Measurements from ENCODE around the gene SMIM24. TPM values are rescaled to one million over a fixed set of nuclear protein-coding genes. Genes with fewer than 3 reads are reported as not detected.

SMIM24 gene
- total RNA-seq, 6 experiments from 2014 or later: 2.1 to 38.1 (median 6.6) TPM; not detected in 1

- H3K9me3 ChIP-seq: no peaks in the 10 kb centered on the region
- peaks cover 0 to 24% (median 4%) of the 10 kb centered on the region in 4 donors for H3K36me3 ChIP-seq
- intact Hi-C loops (cut with DNase I): no loop called here
- H3K27ac ChIP-seq: no peak overlapping the region
- DNase-seq (no peak), ATAC-seq (no peak)
- peaks cover 0 to 11% (median 5%) of the 10 kb centered on the region in 4 donors for H3K4me1 ChIP-seq
- H3K4me3 ChIP-seq: no peak overlapping the region
- no peaks in the 10 kb centered on the region for H3K27me3 ChIP-seq
- 92% methylated on average over 3 of the region's 5 CpGs for WGBS (ENCODE audit: insufficient coverage, low coverage, low lambda C conversion rate, missing lambda C conversion rate)
- TF ChIP-seq CTCF (IDR thresholded peaks at IDR 0.05) (no peak), POLR2A (IDR thresholded peaks at IDR 0.05) (no peak)
These were observed 17.6 kb upstream of the SMIM24 start for GRCh38 chr19:3497757-3498520.

GRCh38 chr19:3496392-3497273 lies 16.3 kb upstream of the SMIM24 start:
- Histone ChIP-seq H3K4me1 (peaks cover 0 to 11% (median 5%) of the 10 kb centered on the region in 4 donors), H3K9me3 (no peaks in the 10 kb centered on the region), H3K27me3 (no peaks in the 10 kb centered on the region), H3K4me3 (no peak overlapping the region), H3K27ac (no peak overlapping the region), H3K36me3 (peaks cover 0 to 32% (median 4%) of the 10 kb centered on the region in 4 donors)
- TF ChIP-seq CTCF (IDR thresholded peaks at IDR 0.05): no peak
- TF ChIP-seq POLR2A (IDR thresholded peaks at IDR 0.05): no peak
- ATAC-seq (no peak), DNase-seq (no peak)
- 91% methylated on average over 7 of the region's 32 CpGs for WGBS (ENCODE audit: insufficient coverage, low coverage, low lambda C conversion rate, missing lambda C conversion rate)
- intact Hi-C loops (cut with DNase I): no loop called here

- H3K27me3 ChIP-seq: no peaks in the 10 kb centered on the region
- H3K36me3 ChIP-seq: peaks cover 0 to 32% (median 4%) of the 10 kb centered on the region in 4 donors
- ATAC-seq (no peak), DNase-seq (no peak)
- H3K27ac ChIP-seq: no peak overlapping the region
- WGBS (ENCODE audit: insufficient coverage, low coverage, low lambda C conversion rate, missing lambda C conversion rate): 63% methylated on average over 3 of the region's 18 CpGs
- no peak for TF ChIP-seq CTCF (IDR thresholded peaks at IDR 0.05)
- no peak for TF ChIP-seq POLR2A (IDR thresholded peaks at IDR 0.05)
- intact Hi-C loops (cut with DNase I): no loop called here
- H3K4me3 ChIP-seq: no peak overlapping the region
- peaks cover 0 to 7% (median 3%) of the 10 kb centered on the region in 4 donors for H3K4me1 ChIP-seq
- no peaks in the 10 kb centered on the region for H3K9me3 ChIP-seq
These were observed 14.2 kb upstream of the SMIM24 start for GRCh38 chr19:3494559-3494958.

- Histone ChIP-seq H3K4me1 (peaks cover 0 to 2% (median under 1%) of the 10 kb centered on the region in 4 donors), H3K27me3 (no peaks in the 10 kb centered on the region), H3K4me3 (no peak overlapping the region), H3K9me3 (no peaks in the 10 kb centered on the region), H3K36me3 (peaks cover 0 to 32% (median 4%) of the 10 kb centered on the region in 4 donors), H3K27ac (no peak overlapping the region)
- intact Hi-C loops (cut with DNase I): no loop called here
- no peak for TF ChIP-seq CTCF (IDR thresholded peaks at IDR 0.05)
- TF ChIP-seq POLR2A (IDR thresholded peaks at IDR 0.05): no peak
- DNase-seq (no peak), ATAC-seq (peak in 3 of 4 donors; percentile 28 to 40 (median 31))
- WGBS (ENCODE audit: insufficient coverage, low coverage, low lambda C conversion rate, missing lambda C conversion rate): 85% methylated on average over 4 of the region's 15 CpGs
These were observed 13.7 kb upstream of the SMIM24 start for GRCh38 chr19:3494051-3494450.

Data from right lobe of liver (tissue), 6 donors.